K562 (cell line): Measurements from ENCODE around the gene TKT. TPM values are rescaled to one million over a fixed set of nuclear protein-coding genes. Genes with fewer than 3 reads are reported as not detected.

Source experiments
- ATAC-seq: fragments of 200-7000 bp; cut with Tn5 transposase; 3 replicates; pipeline ENCODE4 v1.9.1; 2020; ENCODE audit warnings: moderate library complexity
- BruUV-seq: library from RNA; stranded (reverse); fragments of 400-500 nt; replicated peaks from 2 replicates; lab custom pipeline; 2021; lab: Mats Ljungman, UMichigan
- CTCF ChIA-PET: fragments of 300-600 bp; formaldehyde crosslinking; extraction: SDS; loops from one replicate; lab custom pipeline; 2021; ENCODE audit warnings: low intra/inter-chr PET ratio; lab: Yijun Ruan, JAX
- POLR2A ChIA-PET: fragments of 300-600, 350-650 bp; sonication (Branson Sonifier 250); formaldehyde crosslinking; extraction: SDS; loops from one replicate; lab custom pipeline; 2021; ENCODE audit warnings: antibody characterized with exemption, inconsistent platforms; lab: Yijun Ruan, JAX
- DNase-seq, 4 experiments: peaks; one replicate each; pipeline versions ENCODE4 v3.0.0 to v3.0.0-alpha.2; 2011 to 2018; ENCODE audit warnings: low spot score in 3 of 4, mixed read lengths in 3 of 4; ENCODE audit errors: extremely low read depth in 1 of 4
- FAIRE-seq: peaks from 2 replicates; lab custom pipeline; 2011; peaks lifted over from hg19 to GRCh38; lab: Jason Lieb, UNC
- H2AFZ ChIP-seq: 2 replicates; pipeline ENCODE4 v1.6.0; 2011; ENCODE audit warnings: low read depth, low read length, control low read depth, inconsistent platforms
- H3K27ac ChIP-seq: fragments of 200-600 bp; 3 replicates; pipeline ENCODE4 v1.8.0; 2011; ENCODE audit warnings: low read depth, mild to moderate bottlenecking, control low read depth, inconsistent platforms, low read length, moderate library complexity, mixed read lengths; ENCODE audit errors: extremely low read depth
- H3K27me3 ChIP-seq, 2 experiments: fragments of 300-600 bp in 1 of 2; 2 replicates in 1 of 2; 3 replicates in 1 of 2; pipeline versions ENCODE4 v1.6.0 to v1.8.0; 2011; ENCODE audit warnings: inconsistent platforms in 2 of 2, low read length in 2 of 2, mild to moderate bottlenecking in 1 of 2, mixed read lengths in 1 of 2, moderate library complexity in 1 of 2; ENCODE audit not compliant: control insufficient read depth in 2 of 2, insufficient read depth in 2 of 2
- H3K36me3 ChIP-seq: fragments of 300-600 bp; 3 replicates; pipeline ENCODE4 v1.8.0; 2011; ENCODE audit warnings: mild to moderate bottlenecking, low read length, inconsistent platforms; ENCODE audit not compliant: control insufficient read depth, insufficient read depth
- H3K4me1 ChIP-seq, 2 experiments: fragments of 200-600 bp in 1 of 2; replicated peaks in 1 of 2; 2 replicates in 1 of 2; 3 replicates in 1 of 2; pipeline versions ENCODE4 v1.5.1 to v1.8.0; 2011; ENCODE audit warnings: inconsistent platforms in 2 of 2, low read length in 2 of 2, mild to moderate bottlenecking in 1 of 2, mixed read lengths in 1 of 2, moderate library complexity in 1 of 2; ENCODE audit not compliant: control insufficient read depth in 2 of 2, insufficient read depth in 2 of 2
- H3K4me2 ChIP-seq: 2 replicates; pipeline ENCODE4 v1.6.1; 2011; ENCODE audit warnings: low read length, control low read depth, inconsistent platforms, mixed read lengths; ENCODE audit not compliant: insufficient read depth
- H3K4me3 ChIP-seq: fragments of 200-600 bp; sonication (generic), shearing (Covaris generic); 2 replicates; pipeline ENCODE4 v1.5.1; 2016; ENCODE audit warnings: control low read depth, inconsistent platforms
- H3K79me2 ChIP-seq: fragments of 200-600 bp; 3 replicates; pipeline ENCODE4 v1.8.0; 2011; ENCODE audit warnings: low read length, inconsistent platforms; ENCODE audit not compliant: control insufficient read depth, insufficient read depth
- H3K9ac ChIP-seq, 2 experiments: 2 replicates each; pipeline versions ENCODE4 v1.6.0 to v1.6.1; 2011; ENCODE audit warnings: low read depth in 2 of 2, low read length in 2 of 2, control low read depth in 1 of 2, inconsistent platforms in 1 of 2, mild to moderate bottlenecking in 1 of 2, mixed read lengths in 1 of 2; ENCODE audit not compliant: insufficient read depth in 1 of 2
- H3K9me1 ChIP-seq: one replicate; pipeline ENCODE4 v1.6.0; 2011; ENCODE audit warnings: inconsistent platforms, mild to moderate bottlenecking, low read length, moderate library complexity; ENCODE audit not compliant: control insufficient read depth, insufficient read depth
- H3K9me3 ChIP-seq: replicated peaks from 2 replicates; pipeline ENCODE4 v1.5.1; 2011; ENCODE audit warnings: low read depth, low read length, inconsistent platforms; ENCODE audit not compliant: control insufficient read depth, insufficient read depth
- H4K20me1 ChIP-seq: replicated peaks from 2 replicates; pipeline ENCODE4 v1.6.1; 2011; ENCODE audit warnings: low read length, inconsistent platforms, mixed read lengths; ENCODE audit not compliant: control insufficient read depth, insufficient read depth
- COPS2 ChIP-seq: fragments of 450-650 bp; conservative IDR thresholded peaks from 2 replicates; pipeline ENCODE4 v1.6.1; 2016; ENCODE audit warnings: mild to moderate bottlenecking, moderate library complexity
- CSDE1 ChIP-seq, 2 experiments: fragments of 450-650 bp; IDR thresholded peaks; 2 replicates each; pipeline ENCODE4 v1.6.1; 2016; ENCODE audit warnings: mild to moderate bottlenecking in 1 of 2
- GABPB2 ChIP-seq: fragments of 250-450 bp; sonication (Bioruptor Pico); conservative IDR thresholded peaks from 2 replicates; pipeline ENCODE4 v1.5.1; 2021; ENCODE audit warnings: mild to moderate bottlenecking
- GATA2 ChIP-seq: sonication (generic); formaldehyde crosslinking; IDR thresholded peaks from 2 replicates; pipeline ENCODE4 v1.4.0; 2020; ENCODE audit warnings: mild to moderate bottlenecking, missing genetic modification reagents
- HNRNPK ChIP-seq: fragments of 200-400 bp; formaldehyde crosslinking; IDR thresholded peaks from one replicate; pipeline ENCODE4 v1.6.1; 2018; ENCODE audit warnings: mild to moderate bottlenecking, low read depth, low read length; ENCODE audit not compliant: poor library complexity, severe bottlenecking
- KLF16 ChIP-seq: IDR thresholded peaks from 2 replicates; pipeline ENCODE4 v1.6.1; 2016; ENCODE audit warnings: antibody characterized with exemption
- PCBP2 ChIP-seq: fragments of 200-400 bp; formaldehyde crosslinking; IDR thresholded peaks from 2 replicates; pipeline ENCODE4 v1.6.1; 2018; ENCODE audit warnings: low read length, low read depth, mild to moderate bottlenecking, moderate library complexity; ENCODE audit not compliant: poor library complexity, severe bottlenecking
- PHB ChIP-seq: fragments of 250-450 bp; sonication (Bioruptor Pico); IDR thresholded peaks from 2 replicates; pipeline ENCODE4 v1.5.0; 2021
- PKNOX1 ChIP-seq: fragments of 450-650 bp; IDR thresholded peaks from 2 replicates; pipeline ENCODE4 v1.6.1; 2016
- PTBP1 ChIP-seq: fragments of 200-400 bp; formaldehyde crosslinking; IDR thresholded peaks from 2 replicates; pipeline ENCODE4 v1.6.1; 2017; ENCODE audit warnings: low read depth, low read length
- RUNX1 ChIP-seq: sonication (generic); IDR thresholded peaks from 2 replicates; pipeline ENCODE4 v1.6.1; 2016; ENCODE audit warnings: antibody characterized with exemption, low read depth
- STAG1 ChIP-seq: sonication (generic); formaldehyde crosslinking; IDR thresholded peaks from 2 replicates; pipeline ENCODE4 v1.5.0; 2020; ENCODE audit warnings: missing genetic modification reagents, borderline replicate concordance
- STAT5A ChIP-seq: IDR thresholded peaks from 2 replicates; pipeline ENCODE4 v1.6.1; 2012; ENCODE audit warnings: low read length, inconsistent platforms, borderline replicate concordance
- TCF3 ChIP-seq: sonication (generic); formaldehyde crosslinking; IDR thresholded peaks from 2 replicates; pipeline ENCODE4 v1.4.0; 2020; ENCODE audit warnings: mild to moderate bottlenecking, missing genetic modification reagents
- ZNF232 ChIP-seq: sonication (generic); formaldehyde crosslinking; IDR thresholded peaks from 2 replicates; pipeline ENCODE4 v1.8.0; 2022; ENCODE audit warnings: mild to moderate bottlenecking, missing genetic modification reagents
- ZNF444 ChIP-seq: fragments of 250-450 bp; sonication (Bioruptor Pico); IDR thresholded peaks from 2 replicates; pipeline ENCODE4 v1.4.0; 2020; ENCODE audit warnings: mild to moderate bottlenecking, moderate library complexity
- ZNF589 ChIP-seq: fragments of 200-800 bp; sonication (Bioruptor generic); IDR thresholded peaks from 2 replicates; pipeline ENCODE4 v1.6.1; 2016; ENCODE audit warnings: low read depth, missing genetic modification characterization, missing compliant biosample characterization
- WGBS: fragments of 100-300 bp; shearing (Covaris generic); methylation state at CpG from one replicate; pipeline ENCODE4 v1.1.6; 2016; ENCODE audit warnings: low coverage, mixed read lengths; ENCODE audit not compliant: insufficient coverage; ENCODE audit errors: missing lambda C conversion rate; 5-methylcytosine and 5-hydroxymethylcytosine counted together
- in situ Hi-C: fragments of 300-500 bp; cut with MboI; formaldehyde crosslinking; loops from 4 replicates; pipeline ENCODE4 v1.15.0; 2018; ENCODE audit warnings: inconsistent platforms, mixed read lengths
- intact Hi-C: fragments of 100-400 bp; cut with micrococcal nuclease; formaldehyde crosslinking; loops from 2 replicates; pipeline ENCODE4 v1.14.2; 2022
- polyA plus RNA-seq, 8 experiments: library from polyadenylated mRNA; depleted of rRNA in 4 of 8; stranded (reverse) in 5 of 8; unstranded in 3 of 8; fragments of >200 nt; fragmentation: Nextera tagmentation in 2 of 8; fragmentation: Illumina TruSeq in 1 of 8; extraction: Ambion mirVana in 2 of 8; extraction: Trizol in 1 of 8; gene quantifications; 2 replicates each; pipeline versions ENCODE4 v1.2.1 to v1.2.3, GENCODE V29; 2011 to 2014; ENCODE audit warnings: inconsistent platforms in 1 of 8, missing spikeins in 1 of 8
- total RNA-seq, 7 experiments: library from RNA; depleted of rRNA in 6 of 7; stranded (reverse); fragments of >200 nt in 6 of 7; fragmentation: Illumina TruSeq in 2 of 7; extraction: Trizol in 2 of 7; gene quantifications; 2 replicates each; pipeline versions ENCODE4 v1.2.1 to v1.2.3, GENCODE V29; 2011 to 2021; ENCODE audit warnings: low replicate concordance in 1 of 7
- TF ChIP-seq, protein P1 (sequence below): sonication (generic); formaldehyde crosslinking; IDR thresholded peaks from 2 replicates; pipeline ENCODE4 v1.8.0; 2022; ENCODE audit warnings: mild to moderate bottlenecking, missing genetic modification reagents

TKT gene
- total and polyA plus RNA-seq, 9 of the 15 experiments (the other 6 are each of a cell fraction or from before 2014, with no cell fraction given), result 58.1 to 401 (median 187) TPM

- Histone ChIP-seq H3K4me2 (0 out of 2 replicates have a peak overlapping the region, but pooled peaks have one; percentile 32), H3K79me2 (peaks cover under 1% of the 10 kb centered on the region; the same call in 2 of the 3 replicates), H3K9ac (peak overlapping the region; percentile 41 to 85; a peak in 3 of 4 replicates), H3K9me3 (no peaks in the 10 kb centered on the region), H3K4me3 (no peak overlapping the region), H4K20me1 (no peaks in the 10 kb centered on the region), H2AFZ (no peak overlapping the region), H3K36me3 (peaks cover 95% of the 10 kb centered on the region), H3K27me3 (no peaks in the 10 kb centered on the region), H3K4me1 (peaks cover 12 to 19% of the 10 kb centered on the region in 2 experiments), H3K9me1 (no peaks in the 10 kb centered on the region), H3K27ac (peak overlapping the region; percentile 86; the same call in 2 of the 3 replicates)
- DNase-seq (peak; percentile 50 to 76 (median 65)), FAIRE-seq (peak; percentile 87), ATAC-seq (peak; percentile 92)
- intact Hi-C loops (no loop called here), in situ Hi-C loops (no loop called here)
- BruUV-seq, result no TSS peak
- ChIA-PET POLR2A (interaction anchor here (0.5 to 2.2 kb wide), 6 partner anchors 10 to 121 kb away, joined by 3 to 9 read pairs (median 4); no protein-coding TSS in a partner anchor), CTCF (no interaction called here)
- WGBS, result 50% methylated on average over 7 of the region's 9 CpGs
- TF ChIP-seq TCF3 (CRISPR knock-in tag) (no peak), CSDE1 (IDR thresholded peaks at IDR 0.05) (no peak), PCBP2 (no peak), ZNF232 (no peak), RUNX1 (no peak), GATA2 (CRISPR knock-in tag) (no peak), PTBP1 (no peak), PHB (CRISPR knock-in tag) (no peak), HNRNPK (no peak), PKNOX1 (no peak), ZNF589 (CRISPR knock-in tag) (peak; percentile 45; the same call in 1 of the 2 replicates), STAG1 (CRISPR knock-in tag) (no peak), ZNF444 (CRISPR knock-in tag) (no peak), GABPB2 (CRISPR knock-in tag) (no peak), COPS2 (no peak), KLF16 (no peak), STAT5A (no peak)
- TF ChIP-seq, protein P1, sequence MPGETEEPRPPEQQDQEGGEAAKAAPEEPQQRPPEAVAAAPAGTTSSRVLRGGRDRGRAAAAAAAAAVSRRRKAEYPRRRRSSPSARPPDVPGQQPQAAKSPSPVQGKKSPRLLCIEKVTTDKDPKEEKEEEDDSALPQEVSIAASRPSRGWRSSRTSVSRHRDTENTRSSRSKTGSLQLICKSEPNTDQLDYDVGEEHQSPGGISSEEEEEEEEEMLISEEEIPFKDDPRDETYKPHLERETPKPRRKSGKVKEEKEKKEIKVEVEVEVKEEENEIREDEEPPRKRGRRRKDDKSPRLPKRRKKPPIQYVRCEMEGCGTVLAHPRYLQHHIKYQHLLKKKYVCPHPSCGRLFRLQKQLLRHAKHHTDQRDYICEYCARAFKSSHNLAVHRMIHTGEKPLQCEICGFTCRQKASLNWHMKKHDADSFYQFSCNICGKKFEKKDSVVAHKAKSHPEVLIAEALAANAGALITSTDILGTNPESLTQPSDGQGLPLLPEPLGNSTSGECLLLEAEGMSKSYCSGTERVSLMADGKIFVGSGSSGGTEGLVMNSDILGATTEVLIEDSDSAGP (CRISPR knock-in tag), result no peak
These were observed 19.5 kb downstream of the TKT start for GRCh38 chr3:53236112-53236841.
